PC-9 (cell line): ENCODE results near the gene TMEM174. TPM values are rescaled to one million over a fixed set of nuclear protein-coding genes. Genes with fewer than 3 reads are reported as not detected.

Experiments used
- BruUV-seq: library from RNA; stranded (reverse); fragments of 400-500 nt; replicated peaks from 2 replicates; lab custom pipeline; 2021; lab: Mats Ljungman, UMichigan
- CTCF ChIA-PET: fragments of 300-600 bp; sonication (Branson Sonifier 250); formaldehyde crosslinking; loops from one replicate; lab custom pipeline; 2022; ENCODE audit warnings: antibody characterized with exemption; lab: Charles Lee
- POLR2A ChIA-PET: fragments of 300-600 bp; sonication (Branson Sonifier 250); formaldehyde crosslinking; loops from one replicate; lab custom pipeline; 2022; ENCODE audit warnings: antibody characterized with exemption; ENCODE audit not compliant: unreplicated experiment; lab: Charles Lee
- DNase-seq, 2 experiments: peaks; one replicate each; pipeline versions ENCODE4 v3.0.0 to v3.0.0-alpha.2; 2015 to 2022; ENCODE audit warnings: mixed read lengths in 1 of 2
- H2AFZ ChIP-seq: fragments of 200-600 bp; sonication (generic); 2 replicates; pipeline ENCODE4 v1.8.1; 2017; ENCODE audit warnings: antibody characterized with exemption
- H3F3A ChIP-seq: fragments of 200-600 bp; sonication (generic); 2 replicates; pipeline ENCODE4 v1.8.1; 2017; ENCODE audit warnings: antibody characterized with exemption, mild to moderate bottlenecking, low read depth; ENCODE audit not compliant: insufficient read depth
- H3K27ac ChIP-seq: fragments of 200-600 bp; sonication (generic); 2 replicates; pipeline ENCODE4 v1.6.1; 2016; ENCODE audit warnings: mixed run types
- H3K27me3 ChIP-seq: fragments of 200-600 bp; sonication (generic); 2 replicates; pipeline ENCODE4 v1.6.1; 2016; ENCODE audit warnings: low read depth, mixed run types; ENCODE audit not compliant: insufficient read depth
- H3K36me3 ChIP-seq: fragments of 200-600 bp; sonication (generic); 2 replicates; pipeline ENCODE4 v1.6.1; 2016; ENCODE audit warnings: low read depth, mixed run types
- H3K4me1 ChIP-seq: fragments of 200-600 bp; sonication (generic); replicated peaks from 2 replicates; pipeline ENCODE4 v1.6.1; 2016; ENCODE audit warnings: mixed run types; ENCODE audit not compliant: insufficient read depth
- H3K4me2 ChIP-seq: fragments of 200-600 bp; sonication (generic); 2 replicates; pipeline ENCODE4 v1.6.1; 2017; ENCODE audit warnings: mixed run types
- H3K4me3 ChIP-seq: fragments of 200-600 bp; sonication (generic); 2 replicates; pipeline ENCODE4 v1.6.1; 2016; ENCODE audit warnings: mixed run types
- H3K79me2 ChIP-seq: fragments of 200-600 bp; sonication (generic); 2 replicates; pipeline ENCODE4 v1.6.1; 2017; ENCODE audit warnings: low read depth, mixed run types
- H3K9me2 ChIP-seq: fragments of 200-600 bp; sonication (generic); 2 replicates; pipeline ENCODE4 v1.8.1; 2017; ENCODE audit warnings: mild to moderate bottlenecking; ENCODE audit not compliant: insufficient read depth
- H3K9me3 ChIP-seq: fragments of 200-600 bp; sonication (generic); 2 replicates; pipeline ENCODE4 v1.8.1; 2016; ENCODE audit warnings: low read depth; ENCODE audit not compliant: insufficient read depth
- H4K20me1 ChIP-seq: fragments of 200-600 bp; sonication (generic); 2 replicates; pipeline ENCODE4 v1.8.1; 2017; ENCODE audit not compliant: insufficient read depth
- CTCF ChIP-seq: fragments of 200-600 bp; sonication (generic); conservative IDR thresholded peaks from 2 replicates; pipeline ENCODE4 v1.6.1; 2017; ENCODE audit warnings: mixed run types, antibody characterized with exemption, mild to moderate bottlenecking, moderate library complexity
- EZH2 ChIP-seq: fragments of 200-600 bp; sonication (generic); IDR thresholded peaks from 2 replicates; pipeline ENCODE4 v1.8.0; 2017; ENCODE audit warnings: antibody characterized with exemption, low read depth
- intact Hi-C: fragments of 100-400 bp; cut with micrococcal nuclease; formaldehyde crosslinking; loops from one replicate; pipeline ENCODE4 v1.10.0; 2022; ENCODE audit not compliant: unreplicated experiment
- total RNA-seq: library from RNA; stranded (reverse); gene quantifications from 2 replicates; pipeline ENCODE4 v1.2.3, GENCODE V29; 2021

The TMEM174 gene
- total RNA-seq, 1 experiment from 2014 or later, result not detected

GRCh38 chr5:73197637-73198257 is 24.8 kb downstream of the TMEM174 start:
- H3F3A ChIP-seq, result no peaks in the 10 kb centered on the region
- H3K27me3 ChIP-seq, result no peaks in the 10 kb centered on the region
- H3K36me3 ChIP-seq, result no peaks in the 10 kb centered on the region
- BruUV-seq, result no TSS peak
- intact Hi-C loops, result no loop called here
- H2AFZ ChIP-seq, result no peak overlapping the region
- no peaks in the 10 kb centered on the region for H3K4me1 ChIP-seq
- POLR2A ChIA-PET, result no interaction called here
- H3K79me2 ChIP-seq, result no peaks in the 10 kb centered on the region
- CTCF ChIA-PET, result interaction anchor here (0.6 kb wide), 1 partner anchor 513 kb away, joined by 3 read pairs; no protein-coding TSS in a partner anchor
- no peaks in the 10 kb centered on the region for H3K9me2 ChIP-seq
- H3K4me3 ChIP-seq, result no peak overlapping the region
- no peak for DNase-seq
- H3K4me2 ChIP-seq, result no peak overlapping the region
- H3K9me3 ChIP-seq, result no peaks in the 10 kb centered on the region
- no peak for TF ChIP-seq CTCF
- TF ChIP-seq EZH2, result no peak
- no peak overlapping the region for H3K27ac ChIP-seq
- no peaks in the 10 kb centered on the region for H4K20me1 ChIP-seq

- BruUV-seq, result no TSS peak
- TF ChIP-seq EZH2 (no peak), CTCF (no peak)
These were observed 26.0 kb downstream of the TMEM174 start for GRCh38 chr5:73198833-73199592.

GRCh38 chr5:73199671-73200070 is 26.7 kb downstream of the TMEM174 start:
- Histone ChIP-seq H4K20me1 (no peaks in the 10 kb centered on the region), H3K9me2 (no peaks in the 10 kb centered on the region), H3K27ac (no peak overlapping the region), H3K9me3 (no peaks in the 10 kb centered on the region), H3F3A (no peaks in the 10 kb centered on the region), H3K4me3 (no peak overlapping the region), H2AFZ (no peak overlapping the region), H3K79me2 (no peaks in the 10 kb centered on the region), H3K27me3 (no peaks in the 10 kb centered on the region), H3K36me3 (no peaks in the 10 kb centered on the region), H3K4me1 (no peaks in the 10 kb centered on the region), H3K4me2 (no peak overlapping the region)
- no peak for DNase-seq
- intact Hi-C loops, result loop anchor here (5.0 kb wide), 1 partner anchor 117 kb away; no protein-coding TSS in a partner anchor
- no peak for TF ChIP-seq EZH2
- no peak for TF ChIP-seq CTCF
- ChIA-PET POLR2A (no interaction called here), CTCF (no interaction called here)
- BruUV-seq, result no TSS peak

More at GRCh38 chr5:73198833-73199592, 26.0 kb downstream of the TMEM174 start:
- Histone ChIP-seq H3K27ac (no peak overlapping the region), H3K4me1 (no peaks in the 10 kb centered on the region), H3K79me2 (no peaks in the 10 kb centered on the region), H3K4me2 (no peak overlapping the region), H3K4me3 (no peak overlapping the region), H3F3A (no peaks in the 10 kb centered on the region), H3K9me3 (no peaks in the 10 kb centered on the region), H3K27me3 (no peaks in the 10 kb centered on the region), H3K36me3 (no peaks in the 10 kb centered on the region), H4K20me1 (no peaks in the 10 kb centered on the region), H3K9me2 (no peaks in the 10 kb centered on the region), H2AFZ (no peak overlapping the region)
- CTCF ChIA-PET, result no interaction called here
- no peak for DNase-seq
- POLR2A ChIA-PET, result no interaction called here
- intact Hi-C loops, result no loop called here
